T follicular helper cell (primary cell): ENCODE results near the gene TBX1.

Experiments
- DNase-seq: peaks from one replicate; pipeline ENCODE4 v3.0.0-alpha.2; 2020; ENCODE audit warnings: low read depth

Gene TBX1

GRCh38 chr22:19815093-19815822 is 54.7 kb downstream of the TBX1 start:
- no peak for DNase-seq

- no peak for DNase-seq
Measured at GRCh38 chr22:19815823-19816290, 55.3 kb downstream of the TBX1 start.

- DNase-seq: no peak
Measured at GRCh38 chr22:19816372-19817119, 56.0 kb downstream of the TBX1 start.
